ENCODE measurements around the gene SMARCC2.

The SMARCC2 gene

GRCh38 chr12:56127485-56127887 lies 61.8 kb downstream of the SMARCC2 start (continued):
- TF ChIP-seq PRDM6 (tag by site-specific recombination; IDR thresholded peaks at IDR 0.05) (no peak), ZNF785 (tag by site-specific recombination; IDR thresholded peaks at IDR 0.05) (no peak), ZNF654 (tag by site-specific recombination; IDR thresholded peaks at IDR 0.05; ENCODE audit: low read depth) (no peak; the same call in 1 of the 2 replicates), ZNF521 (tag by site-specific recombination; IDR thresholded peaks at IDR 0.05) (no peak), ZNF580 (tag by site-specific recombination; IDR thresholded peaks at IDR 0.05) (no peak), ZNF114 (tag by site-specific recombination; IDR thresholded peaks at IDR 0.05) (no peak), ZBTB1 (tag by site-specific recombination; IDR thresholded peaks at IDR 0.05) (no peak), ZNF664 (tag by site-specific recombination; IDR thresholded peaks at IDR 0.05) (no peak), ZNF248 (tag by site-specific recombination; IDR thresholded peaks at IDR 0.05) (no peak), ZNF18 (tag by site-specific recombination; IDR thresholded peaks at IDR 0.05) (no peak), KLF8 (tag by site-specific recombination; IDR thresholded peaks at IDR 0.05) (no peak), ZSCAN4 (tag by site-specific recombination; IDR thresholded peaks at IDR 0.05) (no peak), RBAK (tag by site-specific recombination; IDR thresholded peaks at IDR 0.05) (no peak), ZNF202 (tag by site-specific recombination; IDR thresholded peaks at IDR 0.05; ENCODE audit: borderline replicate concordance) (no peak), ZNF239 (tag by site-specific recombination; IDR thresholded peaks at IDR 0.05) (no peak), YY1 (tag by site-specific recombination; IDR thresholded peaks at IDR 0.05) (no peak), KLF16 (tag by site-specific recombination; IDR thresholded peaks at IDR 0.05) (peak; percentile 45; the same call in 1 of the 2 replicates), ZNF280C (tag by site-specific recombination; IDR thresholded peaks at IDR 0.05) (no peak), ZNF302 (tag by site-specific recombination; IDR thresholded peaks at IDR 0.05; ENCODE audit: low read depth) (no peak), ZNF169 (tag by site-specific recombination; IDR thresholded peaks at IDR 0.05) (no peak), ZNF121 (tag by site-specific recombination; IDR thresholded peaks at IDR 0.05) (no peak), AEBP2 (tag by site-specific recombination; IDR thresholded peaks at IDR 0.05; ENCODE audit: borderline replicate concordance) (no peak), MZF1 (tag by site-specific recombination; IDR thresholded peaks at IDR 0.05; ENCODE audit: borderline replicate concordance) (peak; percentile 58; the same call in 1 of the 2 replicates), OVOL3 (tag by site-specific recombination; IDR thresholded peaks at IDR 0.05) (no peak), ZNF391 (tag by site-specific recombination; IDR thresholded peaks at IDR 0.05; ENCODE audit: borderline replicate concordance, low read depth) (no peak; the same call in 1 of the 2 replicates), ZNF645 (tag by site-specific recombination; IDR thresholded peaks at IDR 0.05) (no peak), ZBTB17 (tag by site-specific recombination; IDR thresholded peaks at IDR 0.05) (no peak), ZNF132 (tag by site-specific recombination; IDR thresholded peaks at IDR 0.05; ENCODE audit: borderline replicate concordance) (no peak), ZNF776 (tag by site-specific recombination; IDR thresholded peaks at IDR 0.05; ENCODE audit: borderline replicate concordance) (no peak), ZFP69B (tag by site-specific recombination; IDR thresholded peaks at IDR 0.05) (no peak), EGR2 (tag by site-specific recombination; IDR thresholded peaks at IDR 0.05; ENCODE audit: low read depth) (no peak)

Measured in HEK293 (cell line).